ENCODE measurements around the gene ZFYVE27. TPM values are rescaled to one million over a fixed set of nuclear protein-coding genes. Genes with fewer than 3 reads are reported as not detected.

Gene ZFYVE27
- total RNA-seq, 1 experiment from 2014 or later = 16.9 TPM

DNA sequence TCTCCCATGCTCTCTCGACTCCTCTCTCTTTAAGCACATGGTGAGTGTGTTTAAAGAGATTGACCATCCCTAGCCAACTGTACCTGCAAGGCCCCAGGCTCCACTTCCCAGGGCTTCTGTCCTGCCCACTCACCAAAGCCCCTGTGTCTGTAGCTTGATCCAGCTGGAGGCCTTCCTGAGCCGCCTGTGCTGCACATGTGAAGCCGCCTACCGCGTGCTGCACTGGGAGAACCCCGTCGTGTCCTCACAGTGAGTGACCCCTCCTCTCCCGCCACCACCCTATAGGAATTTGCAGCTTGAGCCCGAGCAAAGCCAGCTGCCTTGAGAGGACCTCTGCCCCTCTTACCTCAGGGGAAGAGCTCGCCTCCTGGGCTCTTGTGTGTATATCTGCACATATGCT lies 11.2 kb downstream of the ZFYVE27 start:
- Histone ChIP-seq H3K9ac (ENCODE audit: low read length) (no peak overlapping the region), H3K79me2 (ENCODE audit: low read length) (peaks cover 6% of the 10 kb centered on the region), H4K20me1 (ENCODE audit: insufficient read depth, low read depth, low read length) (no peaks in the 10 kb centered on the region), H3K36me3 (ENCODE audit: insufficient read depth, low read length) (0 out of 2 replicates have a peak, but pooled peaks cover 2% of the 10 kb centered on the region), H3K4me3 (ENCODE audit: low read length) (no peak overlapping the region), H2AFZ (ENCODE audit: low read length) (no peak overlapping the region), H3K9me3 (ENCODE audit: low read length) (no peaks in the 10 kb centered on the region), H3K27me3 (ENCODE audit: low read length) (no peaks in the 10 kb centered on the region), H3K4me1 (ENCODE audit: low read length) (no peaks in the 10 kb centered on the region), H3K27ac (ENCODE audit: low read length) (no peak overlapping the region), H3K9me2 (replicated peaks; ENCODE audit: insufficient read depth, low read length) (no peaks in the 10 kb centered on the region), H3K4me2 (ENCODE audit: low read depth, low read length, poor library complexity, severe bottlenecking) (no peak overlapping the region)
- no peak for DNase-seq

DNA sequence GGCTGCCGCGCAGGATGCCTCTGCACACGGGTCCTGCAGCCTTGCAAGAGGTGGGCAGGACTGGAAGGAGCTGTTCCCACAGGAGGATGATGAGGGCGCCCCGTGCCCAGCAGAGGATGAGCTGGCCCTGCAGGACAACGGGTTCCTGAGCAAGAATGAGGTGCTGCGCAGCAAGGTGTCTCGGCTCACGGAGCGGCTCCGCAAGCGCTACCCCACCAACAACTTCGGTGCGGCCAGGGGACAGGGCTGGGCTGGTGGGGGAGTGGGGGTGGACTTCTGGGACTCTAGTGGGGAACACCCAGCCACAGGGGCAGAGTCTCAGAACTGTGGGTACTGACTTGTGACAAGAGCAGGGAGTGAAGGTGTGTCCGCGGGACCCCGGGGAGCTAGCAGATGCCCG lies 16.0 kb downstream of the ZFYVE27 start:
- Histone ChIP-seq H3K4me1 (ENCODE audit: low read length) (no peaks in the 10 kb centered on the region), H3K27ac (ENCODE audit: low read length) (no peak overlapping the region), H4K20me1 (ENCODE audit: insufficient read depth, low read depth, low read length) (no peaks in the 10 kb centered on the region), H3K4me2 (ENCODE audit: low read depth, low read length, poor library complexity, severe bottlenecking) (no peak overlapping the region), H3K9me3 (ENCODE audit: low read length) (no peaks in the 10 kb centered on the region), H3K79me2 (ENCODE audit: low read length) (no peaks in the 10 kb centered on the region), H3K9me2 (replicated peaks; ENCODE audit: insufficient read depth, low read length) (no peaks in the 10 kb centered on the region), H3K27me3 (ENCODE audit: low read length) (no peaks in the 10 kb centered on the region), H3K4me3 (ENCODE audit: low read length) (no peak overlapping the region), H2AFZ (ENCODE audit: low read length) (no peak overlapping the region), H3K36me3 (ENCODE audit: insufficient read depth, low read length) (no peaks in the 10 kb centered on the region), H3K9ac (ENCODE audit: low read length) (no peak overlapping the region)
- DNase-seq = no peak

DNA sequence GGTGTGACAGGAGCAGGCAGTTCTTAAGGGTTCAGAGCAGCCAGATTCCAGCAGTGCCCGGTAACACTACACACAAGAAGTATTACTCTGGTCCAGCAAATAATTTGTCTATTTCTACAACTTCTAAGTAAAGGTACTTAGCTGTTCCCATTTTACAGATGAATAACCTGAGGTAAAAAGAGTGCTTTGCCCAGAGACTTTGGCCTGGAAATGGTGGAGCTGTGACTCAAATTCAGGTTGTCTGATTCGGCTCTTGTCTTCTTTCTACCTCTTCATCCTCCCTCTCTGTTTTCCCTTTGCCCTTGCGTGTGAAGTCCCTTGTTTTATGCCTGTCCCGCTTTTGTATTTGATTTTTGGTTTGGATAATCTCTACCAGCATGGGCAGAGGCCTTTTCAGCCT lies 17.8 kb downstream of the ZFYVE27 start:
- Histone ChIP-seq H4K20me1 (ENCODE audit: insufficient read depth, low read depth, low read length) (no peaks in the 10 kb centered on the region), H3K36me3 (ENCODE audit: insufficient read depth, low read length) (no peaks in the 10 kb centered on the region), H3K9me2 (replicated peaks; ENCODE audit: insufficient read depth, low read length) (no peaks in the 10 kb centered on the region), H3K4me1 (ENCODE audit: low read length) (no peaks in the 10 kb centered on the region), H3K27me3 (ENCODE audit: low read length) (no peaks in the 10 kb centered on the region), H3K9ac (ENCODE audit: low read length) (no peak overlapping the region), H3K27ac (ENCODE audit: low read length) (no peak overlapping the region), H3K79me2 (ENCODE audit: low read length) (no peaks in the 10 kb centered on the region), H3K9me3 (ENCODE audit: low read length) (no peaks in the 10 kb centered on the region), H2AFZ (ENCODE audit: low read length) (no peak overlapping the region), H3K4me2 (ENCODE audit: low read depth, low read length, poor library complexity, severe bottlenecking) (no peak overlapping the region), H3K4me3 (ENCODE audit: low read length) (no peak overlapping the region)
- DNase-seq = no peak

DNA sequence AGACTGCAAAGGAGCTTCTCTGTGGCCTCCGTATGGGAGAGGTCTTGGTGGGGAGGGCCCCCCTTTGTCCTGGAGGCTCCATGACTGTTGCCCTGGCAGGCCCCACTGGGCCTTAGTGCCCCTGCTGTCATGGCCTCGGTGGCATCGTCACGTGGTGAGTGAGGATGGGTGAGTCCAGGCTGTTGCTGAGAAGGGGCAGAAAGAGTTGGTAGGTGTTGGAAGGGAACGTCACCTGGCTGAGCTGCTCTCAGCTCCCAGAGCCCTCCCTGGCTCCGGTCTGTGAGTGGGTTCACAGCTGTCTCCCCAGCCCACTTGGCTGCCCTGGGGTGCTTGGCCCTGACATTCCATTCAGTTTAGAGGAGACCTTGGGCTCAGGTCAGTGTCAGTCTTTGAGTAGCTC lies 18.8 kb downstream of the ZFYVE27 start:
- H3K9me3 ChIP-seq (ENCODE audit: low read length) = no peaks in the 10 kb centered on the region
- no peaks in the 10 kb centered on the region for H3K27me3 ChIP-seq (ENCODE audit: low read length)
- H3K36me3 ChIP-seq (ENCODE audit: insufficient read depth, low read length) = no peaks in the 10 kb centered on the region
- H3K79me2 ChIP-seq (ENCODE audit: low read length) = no peaks in the 10 kb centered on the region
- no peak overlapping the region for H3K27ac ChIP-seq (ENCODE audit: low read length)
- H3K4me2 ChIP-seq (ENCODE audit: low read depth, low read length, poor library complexity, severe bottlenecking) = no peak overlapping the region
- H4K20me1 ChIP-seq (ENCODE audit: insufficient read depth, low read depth, low read length) = no peaks in the 10 kb centered on the region
- no peak overlapping the region for H3K9ac ChIP-seq (ENCODE audit: low read length)
- no peak overlapping the region for H3K4me3 ChIP-seq (ENCODE audit: low read length)
- H3K9me2 ChIP-seq (replicated peaks; ENCODE audit: insufficient read depth, low read length) = no peaks in the 10 kb centered on the region
- DNase-seq = no peak
- H3K4me1 ChIP-seq (ENCODE audit: low read length) = no peaks in the 10 kb centered on the region
- H2AFZ ChIP-seq (ENCODE audit: low read length) = no peak overlapping the region

DNA sequence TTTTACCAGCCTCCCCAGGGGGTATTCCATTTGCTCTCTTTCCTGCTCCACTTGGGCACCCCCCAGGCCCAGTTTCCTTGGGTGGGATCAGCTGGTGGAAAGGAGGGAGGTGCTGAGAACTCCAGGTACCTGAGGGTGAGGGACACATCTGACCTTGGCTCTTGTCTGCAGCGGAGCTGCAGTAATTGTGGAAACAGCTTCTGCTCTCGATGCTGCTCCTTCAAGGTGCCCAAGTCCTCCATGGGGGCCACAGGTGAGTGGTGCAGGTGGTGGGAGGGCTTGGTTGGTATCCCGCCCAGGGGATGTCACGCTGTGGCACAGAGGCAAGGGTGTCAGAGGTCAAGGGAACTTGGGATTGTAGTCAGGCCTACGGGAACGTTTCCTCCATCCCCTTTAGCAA lies 20.5 kb downstream of the ZFYVE27 start:
- Histone ChIP-seq H3K9me2 (replicated peaks; ENCODE audit: insufficient read depth, low read length) (no peaks in the 10 kb centered on the region), H3K79me2 (ENCODE audit: low read length) (no peaks in the 10 kb centered on the region), H3K36me3 (ENCODE audit: insufficient read depth, low read length) (no peaks in the 10 kb centered on the region), H3K27ac (ENCODE audit: low read length) (no peak overlapping the region), H3K9ac (ENCODE audit: low read length) (no peak overlapping the region), H3K9me3 (ENCODE audit: low read length) (no peaks in the 10 kb centered on the region), H4K20me1 (ENCODE audit: insufficient read depth, low read depth, low read length) (no peaks in the 10 kb centered on the region), H3K4me3 (ENCODE audit: low read length) (no peak overlapping the region), H3K4me1 (ENCODE audit: low read length) (no peaks in the 10 kb centered on the region), H2AFZ (ENCODE audit: low read length) (no peak overlapping the region), H3K4me2 (ENCODE audit: low read depth, low read length, poor library complexity, severe bottlenecking) (no peak overlapping the region), H3K27me3 (ENCODE audit: low read length) (no peaks in the 10 kb centered on the region)
- no peak for DNase-seq

DNA sequence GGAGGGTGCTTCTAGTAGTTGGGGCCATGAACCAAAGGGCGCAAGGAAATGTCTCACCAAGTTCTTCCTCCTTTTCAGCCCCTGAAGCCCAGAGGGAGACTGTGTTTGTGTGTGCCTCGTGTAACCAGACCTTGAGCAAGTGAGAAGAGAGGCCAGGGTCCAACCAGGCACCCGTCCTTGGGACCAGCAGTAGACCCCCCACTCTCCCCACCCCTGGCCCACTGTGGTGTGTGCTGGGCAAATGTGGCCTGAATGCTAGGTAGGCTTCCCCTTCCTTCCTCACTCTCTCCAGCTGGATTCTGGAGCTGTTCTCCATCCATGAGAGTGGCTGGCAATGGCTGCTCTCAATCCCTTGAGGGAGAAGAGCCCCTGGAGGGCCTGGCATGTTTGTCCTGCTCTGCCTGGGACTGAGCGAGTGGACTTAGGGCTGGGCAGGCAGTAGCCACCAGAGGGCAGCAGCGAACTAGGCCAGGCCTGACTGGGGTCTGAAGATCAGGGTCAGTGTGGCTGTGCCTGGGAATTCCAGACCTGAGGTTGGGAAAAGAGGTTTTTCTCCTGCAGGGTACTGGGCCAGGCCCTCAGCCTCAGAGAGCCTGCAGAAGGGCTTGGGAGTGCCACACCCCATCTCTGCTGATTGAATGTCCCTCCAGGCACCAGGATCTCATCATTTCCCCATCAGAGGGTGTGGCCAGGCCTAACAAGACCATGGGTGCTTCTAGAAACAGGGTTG lies 22.4 kb downstream of the ZFYVE27 start:
- Histone ChIP-seq H3K79me2 (ENCODE audit: low read length) (no peaks in the 10 kb centered on the region), H3K36me3 (ENCODE audit: insufficient read depth, low read length) (no peaks in the 10 kb centered on the region), H4K20me1 (ENCODE audit: insufficient read depth, low read depth, low read length) (no peaks in the 10 kb centered on the region), H3K4me3 (ENCODE audit: low read length) (no peak overlapping the region), H3K9ac (ENCODE audit: low read length) (no peak overlapping the region), H3K4me2 (ENCODE audit: low read depth, low read length, poor library complexity, severe bottlenecking) (no peak overlapping the region), H2AFZ (ENCODE audit: low read length) (no peak overlapping the region), H3K9me3 (ENCODE audit: low read length) (no peaks in the 10 kb centered on the region), H3K4me1 (ENCODE audit: low read length) (no peaks in the 10 kb centered on the region), H3K27me3 (ENCODE audit: low read length) (no peaks in the 10 kb centered on the region), H3K9me2 (replicated peaks; ENCODE audit: insufficient read depth, low read length) (no peaks in the 10 kb centered on the region), H3K27ac (ENCODE audit: low read length) (no peak overlapping the region)
- DNase-seq = peak; percentile 59

DNA sequence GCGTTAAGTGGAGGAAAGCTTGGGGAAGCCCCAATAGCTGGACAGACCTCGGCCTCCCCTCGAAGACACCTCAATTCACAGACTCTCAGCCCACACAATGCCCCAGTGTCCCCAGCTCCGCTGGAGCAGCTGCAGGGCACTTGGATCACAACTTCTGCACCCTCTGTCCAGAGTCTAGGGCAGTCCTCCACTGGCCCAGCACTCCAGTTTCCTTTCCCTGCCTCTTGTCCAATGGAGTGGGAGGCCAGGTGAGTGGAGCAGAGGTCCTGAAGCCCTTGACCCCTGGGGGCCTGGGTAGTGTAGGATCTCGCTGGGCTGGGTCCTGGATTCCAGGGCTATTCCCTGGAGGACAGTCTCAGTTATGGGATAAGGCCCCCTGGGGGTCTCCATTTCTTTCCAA lies 23.0 kb downstream of the ZFYVE27 start:
- no peak overlapping the region for H3K4me3 ChIP-seq (ENCODE audit: low read length)
- no peaks in the 10 kb centered on the region for H3K79me2 ChIP-seq (ENCODE audit: low read length)
- H4K20me1 ChIP-seq (ENCODE audit: insufficient read depth, low read depth, low read length) = no peaks in the 10 kb centered on the region
- H3K9ac ChIP-seq (ENCODE audit: low read length) = no peak overlapping the region
- no peak overlapping the region for H2AFZ ChIP-seq (ENCODE audit: low read length)
- no peaks in the 10 kb centered on the region for H3K36me3 ChIP-seq (ENCODE audit: insufficient read depth, low read length)
- no peak overlapping the region for H3K4me2 ChIP-seq (ENCODE audit: low read depth, low read length, poor library complexity, severe bottlenecking)
- no peak for DNase-seq
- no peak overlapping the region for H3K27ac ChIP-seq (ENCODE audit: low read length)
- no peaks in the 10 kb centered on the region for H3K9me3 ChIP-seq (ENCODE audit: low read length)
- H3K4me1 ChIP-seq (ENCODE audit: low read length) = no peaks in the 10 kb centered on the region
- H3K27me3 ChIP-seq (ENCODE audit: low read length) = no peaks in the 10 kb centered on the region
- no peaks in the 10 kb centered on the region for H3K9me2 ChIP-seq (replicated peaks; ENCODE audit: insufficient read depth, low read length)

DNA sequence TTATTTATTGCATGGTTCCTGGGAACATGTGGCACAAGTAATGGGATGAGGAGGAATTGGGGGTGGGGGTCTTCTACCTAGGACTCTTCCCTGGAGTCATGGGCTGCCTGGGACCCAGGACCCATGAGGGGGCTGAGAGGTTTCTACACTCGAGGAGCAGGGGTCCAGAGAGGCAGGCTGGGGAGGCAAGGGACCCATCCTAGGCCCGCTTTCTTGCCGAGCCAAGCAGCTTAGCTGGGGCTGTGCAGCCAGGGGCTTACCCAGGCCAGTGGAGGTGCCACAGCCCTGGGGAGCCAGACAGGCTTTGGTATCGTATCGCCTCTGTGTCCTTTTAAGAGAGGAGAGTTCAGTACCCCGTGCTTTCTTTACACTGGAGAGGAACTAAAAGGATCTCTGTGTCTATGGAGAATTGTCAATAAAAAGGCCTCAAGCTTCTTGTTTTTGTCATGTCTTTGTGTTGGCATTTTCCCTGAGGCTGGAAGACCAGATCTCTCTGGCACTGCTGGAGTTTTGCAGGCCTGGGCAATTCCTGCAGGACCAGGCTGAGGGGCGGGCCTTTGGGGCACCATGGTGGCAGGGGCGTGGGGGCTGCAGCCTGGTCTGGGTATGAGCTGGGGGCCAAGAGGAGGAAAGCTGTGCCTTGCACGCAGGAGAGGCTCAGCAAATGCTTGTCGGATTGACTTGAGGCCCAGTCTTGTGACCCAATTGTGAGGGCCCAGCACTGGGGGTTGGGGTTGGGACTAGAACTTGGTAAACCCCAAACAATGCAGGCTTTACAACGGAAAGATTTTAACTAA lies 23.7 kb downstream of the ZFYVE27 start:
- Histone ChIP-seq H3K9ac (ENCODE audit: low read length) (no peak overlapping the region), H4K20me1 (ENCODE audit: insufficient read depth, low read depth, low read length) (no peaks in the 10 kb centered on the region), H3K4me3 (ENCODE audit: low read length) (no peak overlapping the region), H3K79me2 (ENCODE audit: low read length) (no peaks in the 10 kb centered on the region), H2AFZ (ENCODE audit: low read length) (no peak overlapping the region), H3K36me3 (ENCODE audit: insufficient read depth, low read length) (no peaks in the 10 kb centered on the region), H3K9me2 (replicated peaks; ENCODE audit: insufficient read depth, low read length) (no peaks in the 10 kb centered on the region), H3K27me3 (ENCODE audit: low read length) (no peaks in the 10 kb centered on the region), H3K4me2 (ENCODE audit: low read depth, low read length, poor library complexity, severe bottlenecking) (no peak overlapping the region), H3K4me1 (ENCODE audit: low read length) (no peaks in the 10 kb centered on the region), H3K9me3 (ENCODE audit: low read length) (no peaks in the 10 kb centered on the region), H3K27ac (ENCODE audit: low read length) (no peak overlapping the region)
- no peak for DNase-seq
